Loucy (cell line): Measurements from ENCODE around the gene POLE4.

Source experiments
- CTCF ChIP-seq: fragments of 200-600 bp; sonication (generic); conservative IDR thresholded peaks from 2 replicates; pipeline ENCODE4 v1.5.1; 2014; ENCODE audit warnings: mild to moderate bottlenecking, antibody characterized with exemption, low read length
- EZH2phosphoT487 ChIP-seq: fragments of 200-600 bp; IDR thresholded peaks from 2 replicates; pipeline ENCODE4 v1.6.1; 2018; ENCODE audit warnings: antibody characterized with exemption, mild to moderate bottlenecking, moderate library complexity, borderline replicate concordance

- TF ChIP-seq CTCF: no peak
- no peak for TF ChIP-seq EZH2phosphoT487
Measured at GRCh38 chr2:74930811-74931486, 27.5 kb upstream of the POLE4 start.
